H1 (cell line): ENCODE data around the gene GP5. TPM values are rescaled to one million over a fixed set of nuclear protein-coding genes. Genes with fewer than 3 reads are reported as not detected.

Experiments used
- CTCF ChIA-PET: fragments of 300-600 bp; sonication (Branson Sonifier 250); formaldehyde crosslinking; loops from one replicate; lab custom pipeline; 2021; ENCODE audit not compliant: partially characterized antibody; lab: Charles Lee
- POLR2A ChIA-PET: fragments of 300-600 bp; sonication (Branson Sonifier 250); formaldehyde crosslinking; loops from one replicate; lab custom pipeline; 2021; ENCODE audit warnings: inconsistent platforms; ENCODE audit not compliant: partially characterized antibody; lab: Charles Lee
- DNase-seq, 2 experiments: peaks; one replicate each; pipeline versions ENCODE4 v3.0.0 to v3.0.0-alpha.2; 2010 to 2022; ENCODE audit warnings: low spot score in 2 of 2, low read depth in 1 of 2, mixed read lengths in 1 of 2
- FAIRE-seq: peaks from 2 replicates; lab custom pipeline; 2011; peaks lifted over from hg19 to GRCh38; lab: Jason Lieb, UNC
- H2AFZ ChIP-seq: 2 replicates; pipeline ENCODE4 v1.8.1; 2012; ENCODE audit warnings: low read length, inconsistent platforms
- H2AK5ac ChIP-seq: 2 replicates; pipeline ENCODE4 v1.6.1; 2013; ENCODE audit warnings: low read depth, low read length
- H2BK120ac ChIP-seq: replicated peaks from 2 replicates; pipeline ENCODE3; 2013; ENCODE audit warnings: low read depth, low read length, inconsistent platforms
- H2BK12ac ChIP-seq: 2 replicates; pipeline ENCODE4 v1.6.1; 2013; ENCODE audit warnings: low read depth, low read length
- H2BK15ac ChIP-seq: 2 replicates; pipeline ENCODE4 v1.6.1; 2013; ENCODE audit warnings: low read length
- H2BK20ac ChIP-seq: 2 replicates; pipeline ENCODE4 v1.6.1; 2013; ENCODE audit warnings: low read length
- H2BK5ac ChIP-seq: 2 replicates; pipeline ENCODE4 v1.6.1; 2013; ENCODE audit warnings: low read depth, low read length
- H3K14ac ChIP-seq: 2 replicates; pipeline ENCODE4 v1.6.1; 2013; ENCODE audit warnings: inconsistent platforms; ENCODE audit not compliant: insufficient read length
- H3K18ac ChIP-seq: 2 replicates; pipeline ENCODE4 v1.6.1; 2013; ENCODE audit warnings: low read length; ENCODE audit errors: extremely low read depth
- H3K23ac ChIP-seq: 2 replicates; pipeline ENCODE4 v1.6.1; 2013; ENCODE audit warnings: inconsistent platforms; ENCODE audit not compliant: insufficient read length
- H3K23me2 ChIP-seq: 2 replicates; pipeline ENCODE4 v1.6.1; 2013; ENCODE audit warnings: low read depth, low read length
- H3K27ac ChIP-seq: 2 replicates; pipeline ENCODE4 v1.6.1; 2011; ENCODE audit warnings: low read depth, low read length, inconsistent platforms
- H3K27me3 ChIP-seq, 4 experiments: replicated peaks in 1 of 4; 1 replicate in 1 of 4; 2 replicates in 3 of 4; pipeline versions ENCODE4 v1.6.1 to v1.8.1; 2011 to 2013; ENCODE audit warnings: low read length in 3 of 4, mild to moderate bottlenecking in 3 of 4, inconsistent platforms in 2 of 4, mixed read lengths in 2 of 4, moderate library complexity in 1 of 4; ENCODE audit not compliant: control insufficient read depth in 3 of 4, insufficient read depth in 3 of 4; ENCODE audit errors: extremely low read depth in 1 of 4
- H3K36me3 ChIP-seq, 4 experiments: 2 replicates each; pipeline versions ENCODE4 v1.6.1 to v1.8.1; 2011 to 2013; ENCODE audit warnings: mild to moderate bottlenecking in 4 of 4, low read length in 3 of 4, moderate library complexity in 2 of 4, control low read depth in 1 of 4, inconsistent platforms in 1 of 4; ENCODE audit not compliant: insufficient read depth in 4 of 4, control insufficient read depth in 2 of 4
- H3K4ac ChIP-seq: replicated peaks from 2 replicates; pipeline ENCODE3; 2013; ENCODE audit warnings: low read length, low read depth, mixed read lengths, inconsistent platforms; ENCODE audit not compliant: insufficient read length
- H3K4me1 ChIP-seq, 4 experiments: replicated peaks in 1 of 4; 1 replicate in 1 of 4; 2 replicates in 3 of 4; pipeline versions ENCODE4 v1.6.1 to v1.8.1; 2011 to 2013; ENCODE audit warnings: low read length in 3 of 4, inconsistent platforms in 2 of 4, mixed read lengths in 1 of 4; ENCODE audit not compliant: insufficient read depth in 4 of 4, control insufficient read depth in 3 of 4
- H3K4me2 ChIP-seq, 2 experiments: 2 replicates each; pipeline versions ENCODE4 v1.6.1 to v1.8.1; 2011 to 2013; ENCODE audit warnings: low read depth in 2 of 2, low read length in 2 of 2, control low read depth in 1 of 2, inconsistent platforms in 1 of 2, mild to moderate bottlenecking in 1 of 2; ENCODE audit not compliant: insufficient read depth in 1 of 2
- H3K4me3 ChIP-seq, 4 experiments: fragments of 200-600, 300-600 bp in 1 of 4; sonication (generic), shearing (Covaris generic), sonication (Bioruptor Twin) in 1 of 4; 2 replicates each; pipeline versions ENCODE4 v1.5.1 to v1.8.1; 2011 to 2016; ENCODE audit warnings: low read length in 4 of 4, low read depth in 3 of 4, control low read depth in 2 of 4, inconsistent platforms in 2 of 4, mild to moderate bottlenecking in 2 of 4, mixed read lengths in 1 of 4, moderate library complexity in 1 of 4; ENCODE audit not compliant: insufficient read depth in 2 of 4; ENCODE audit errors: extremely low read depth in 1 of 4
- H3K56ac ChIP-seq: replicated peaks from 2 replicates; pipeline ENCODE3; 2013; ENCODE audit warnings: low read depth, mild to moderate bottlenecking, mixed read lengths, low read length, inconsistent platforms; ENCODE audit not compliant: insufficient read length
- H3K79me1 ChIP-seq: 2 replicates; pipeline ENCODE4 v1.6.1; 2013; ENCODE audit warnings: low read depth, low read length, control low read depth
- H3K79me2 ChIP-seq, 2 experiments: 2 replicates each; pipeline versions ENCODE4 v1.6.1 to v1.8.1; 2012 to 2013; ENCODE audit warnings: low read length in 2 of 2, mild to moderate bottlenecking in 2 of 2, inconsistent platforms in 1 of 2; ENCODE audit not compliant: insufficient read depth in 2 of 2, control insufficient read depth in 1 of 2
- H3K9ac ChIP-seq, 4 experiments: replicated peaks in 1 of 4; 1 replicate in 1 of 4; 2 replicates in 3 of 4; pipeline versions ENCODE4 v1.6.1 to v1.8.1; 2011 to 2013; ENCODE audit warnings: low read depth in 3 of 4, low read length in 3 of 4, control low read depth in 2 of 4, mild to moderate bottlenecking in 2 of 4, moderate library complexity in 2 of 4, inconsistent platforms in 1 of 4; ENCODE audit errors: extremely low read depth in 1 of 4
- H3K9me3 ChIP-seq, 2 experiments: 2 replicates each; pipeline versions ENCODE4 v1.6.1 to v1.8.1; 2012 to 2013; ENCODE audit warnings: mild to moderate bottlenecking in 2 of 2, moderate library complexity in 2 of 2, control low read depth in 1 of 2, inconsistent platforms in 1 of 2, low read depth in 1 of 2, low read length in 1 of 2, mixed read lengths in 1 of 2; ENCODE audit not compliant: insufficient read depth in 2 of 2
- H4K20me1 ChIP-seq, 2 experiments: replicated peaks in 1 of 2; 2 replicates each; pipeline versions ENCODE3 to v1.8.1; 2011 to 2013; ENCODE audit warnings: inconsistent platforms in 2 of 2, low read length in 2 of 2, mild to moderate bottlenecking in 1 of 2; ENCODE audit not compliant: insufficient read depth in 2 of 2, control insufficient read depth in 1 of 2
- H4K5ac ChIP-seq: 2 replicates; pipeline ENCODE4 v1.6.1; 2013; ENCODE audit warnings: low read length, low read depth, mixed read lengths, inconsistent platforms; ENCODE audit not compliant: insufficient read length
- H4K8ac ChIP-seq: 2 replicates; pipeline ENCODE4 v1.8.0; 2013; ENCODE audit warnings: mild to moderate bottlenecking, moderate library complexity, low read length, inconsistent platforms; ENCODE audit not compliant: insufficient read depth; ENCODE audit errors: extremely low read depth
- H4K91ac ChIP-seq: replicated peaks from 2 replicates; pipeline ENCODE3; 2013; ENCODE audit warnings: low read length, mixed read lengths, inconsistent platforms; ENCODE audit not compliant: insufficient read length
- CREB1 ChIP-seq: IDR thresholded peaks from 2 replicates; pipeline ENCODE4 v1.6.1; 2012; ENCODE audit warnings: inconsistent platforms
- FOSL1 ChIP-seq: IDR thresholded peaks from 2 replicates; pipeline ENCODE4 v1.6.1; 2011; ENCODE audit warnings: mild to moderate bottlenecking, low read depth, low read length, moderate library complexity; ENCODE audit not compliant: insufficient read depth
- GTF2F1 ChIP-seq: IDR thresholded peaks from 2 replicates; pipeline ENCODE4 v1.6.1; 2012; ENCODE audit warnings: low read depth, low read length, improper control_type of control experiment, borderline replicate concordance
- HDAC2 ChIP-seq, 2 experiments: fragments of 300-600 bp in 1 of 2; sonication (generic) in 1 of 2; IDR thresholded peaks; 2 replicates each; pipeline ENCODE4 v1.6.1; 2011 to 2012; ENCODE audit warnings: low read depth in 2 of 2, low read length in 2 of 2, mild to moderate bottlenecking in 2 of 2, moderate library complexity in 2 of 2, borderline replicate concordance in 1 of 2, inconsistent platforms in 1 of 2
- KDM1A ChIP-seq: fragments of 200-600, 300-600 bp; sonication (generic); IDR thresholded peaks from 2 replicates; pipeline ENCODE4 v1.7.1; 2016; ENCODE audit warnings: mild to moderate bottlenecking, low read length, borderline replicate concordance
- RFX5 ChIP-seq: IDR thresholded peaks from 2 replicates; pipeline ENCODE4 v1.6.1; 2011; ENCODE audit warnings: low read depth, low read length, improper control_type of control experiment, borderline replicate concordance
- SP4 ChIP-seq: IDR thresholded peaks from 2 replicates; pipeline ENCODE4 v1.6.1; 2012; ENCODE audit warnings: low read length, inconsistent platforms
- SUZ12 ChIP-seq: fragments of 200-600 bp; sonication (generic); IDR thresholded peaks from 2 replicates; pipeline ENCODE4 v1.6.1; 2012; ENCODE audit warnings: mild to moderate bottlenecking, inconsistent platforms, low read length, moderate library complexity, mixed read lengths
- TAF7 ChIP-seq: optimal IDR thresholded peaks from 2 replicates; pipeline ENCODE3; 2011; ENCODE audit warnings: low read depth, mild to moderate bottlenecking, inconsistent platforms, low read length, moderate library complexity, borderline replicate concordance
- USF2 ChIP-seq: IDR thresholded peaks from 2 replicates; pipeline ENCODE4 v1.6.1; 2011; ENCODE audit warnings: low read length, improper control_type of control experiment
- WGBS, 2 experiments: shearing (Covaris generic) in 1 of 2; methylation state at CpG; one replicate each; pipeline versions ENCODE4 v1.1.6 to v1.1.7; 2013 to 2015; ENCODE audit warnings: low lambda C conversion rate in 2 of 2, mixed read lengths in 2 of 2, inconsistent platforms in 1 of 2, low coverage in 1 of 2, missing lambda C conversion rate in 1 of 2; ENCODE audit not compliant: insufficient replicate concordance in 2 of 2, insufficient coverage in 1 of 2, insufficient read length in 1 of 2; ENCODE audit errors: extremely low coverage in 1 of 2, missing lambda C conversion rate in 1 of 2; 5-methylcytosine and 5-hydroxymethylcytosine counted together
- polyA plus RNA-seq, 7 experiments: library from polyadenylated mRNA; depleted of rRNA in 3 of 7; stranded (reverse) in 5 of 7; unstranded in 2 of 7; fragments of >200 nt in 5 of 7; fragments of 200-250 nt in 2 of 7; gene quantifications; 1 replicate in 5 of 7; 2 replicates in 1 of 7; 4 replicates in 1 of 7; pipeline versions ENCODE4 v1.2.1 to v1.2.3, GENCODE V29; 2011 to 2013; ENCODE audit warnings: missing spikeins in 2 of 7, mixed read lengths in 2 of 7
- total RNA-seq: library from RNA; stranded (reverse); fragmentation: NEBNext Ultra II Directional; extraction: Animal tissue kit (Norgen Biotek cat#: 25700); gene quantifications from 2 replicates; pipeline ENCODE4 v1.2.1, GENCODE V29; 2021
- TF ChIP-seq, protein P1 (sequence below): IDR thresholded peaks from 2 replicates; pipeline ENCODE4 v1.6.1; 2012; ENCODE audit warnings: low read length, inconsistent platforms

Gene GP5
- total and polyA plus RNA-seq, 2 of the 8 experiments (the other 6 are each of a cell fraction or from before 2014, with no cell fraction given) = 0.13 to 0.14 TPM

DNA sequence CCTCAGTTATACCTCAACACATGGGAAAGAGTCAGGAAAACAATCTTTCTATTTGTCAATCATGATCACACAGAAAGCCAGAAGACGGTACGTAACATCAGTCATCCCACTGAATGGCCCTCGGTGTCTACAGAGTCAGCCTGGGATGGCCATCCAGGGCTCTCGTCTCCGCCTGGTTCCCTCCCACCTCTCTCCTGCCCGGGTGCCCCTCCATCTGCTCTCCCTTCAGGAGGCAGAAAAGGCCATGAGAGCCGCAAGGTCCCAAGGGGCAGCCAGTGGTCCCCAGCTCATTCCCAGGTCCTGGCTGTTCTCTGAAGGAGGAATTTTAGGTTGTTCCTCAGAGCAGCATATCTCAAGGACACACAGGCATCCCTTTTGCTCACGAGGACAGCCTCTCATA, 25.2 kb downstream of the GP5 start:
- Histone ChIP-seq H4K20me1 (no peaks in the 10 kb centered on the region), H2BK12ac (no peak overlapping the region), H2BK120ac (peak overlapping the region; percentile 18), H3K79me2 (no peaks in the 10 kb centered on the region), H3K4me2 (no peak overlapping the region), H3K23ac (no peak overlapping the region), H3K9ac (no peak overlapping the region), H2AFZ (no peak overlapping the region), H3K9me3 (no peaks in the 10 kb centered on the region), H4K91ac (no peak overlapping the region), H3K4me3 (no peak overlapping the region), H2AK5ac (no peak overlapping the region), H3K36me3 (no peaks in the 10 kb centered on the region), H3K14ac (no peak overlapping the region), H3K4me1 (peaks cover 0 to 29% (median 8%) of the 10 kb centered on the region in 4 experiments), H2BK15ac (no peak overlapping the region), H2BK20ac (no peak overlapping the region), H3K79me1 (no peaks in the 10 kb centered on the region), H4K8ac (no peak overlapping the region), H3K56ac (no peak overlapping the region), H3K23me2 (peaks cover 2% of the 10 kb centered on the region; the same call in 1 of the 2 replicates), H3K18ac (no peak overlapping the region), H3K4ac (no peak overlapping the region), H3K27me3 (peaks cover 0 to 5% (median 2%) of the 10 kb centered on the region in 4 experiments; a peak in 3 of 7 replicates), H4K5ac (no peak overlapping the region), H2BK5ac (no peak overlapping the region), H3K27ac (no peak overlapping the region)
- 83% methylated on average over 8 of the region's 8 CpGs; no CpG with 5 or more reads in 1 of the 2 experiments for WGBS, 2 experiments
- ChIA-PET CTCF (interaction anchor here (1.0 kb wide), 1 partner anchor 14 kb away, joined by 4 read pairs; no protein-coding TSS in a partner anchor), POLR2A (interaction anchor here (1.0 kb wide), 1 partner anchor 130 kb away, joined by 4 read pairs; no protein-coding TSS in a partner anchor)
- FAIRE-seq (no peak), DNase-seq (no peak)
- no peak for TF ChIP-seq GTF2F1
- TF ChIP-seq TAF7 = no peak
- TF ChIP-seq, protein P1, sequence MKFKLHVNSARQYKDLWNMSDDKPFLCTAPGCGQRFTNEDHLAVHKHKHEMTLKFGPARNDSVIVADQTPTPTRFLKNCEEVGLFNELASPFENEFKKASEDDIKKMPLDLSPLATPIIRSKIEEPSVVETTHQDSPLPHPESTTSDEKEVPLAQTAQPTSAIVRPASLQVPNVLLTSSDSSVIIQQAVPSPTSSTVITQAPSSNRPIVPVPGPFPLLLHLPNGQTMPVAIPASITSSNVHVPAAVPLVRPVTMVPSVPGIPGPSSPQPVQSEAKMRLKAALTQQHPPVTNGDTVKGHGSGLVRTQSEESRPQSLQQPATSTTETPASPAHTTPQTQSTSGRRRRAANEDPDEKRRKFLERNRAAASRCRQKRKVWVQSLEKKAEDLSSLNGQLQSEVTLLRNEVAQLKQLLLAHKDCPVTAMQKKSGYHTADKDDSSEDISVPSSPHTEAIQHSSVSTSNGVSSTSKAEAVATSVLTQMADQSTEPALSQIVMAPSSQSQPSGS = no peak
- no peak for TF ChIP-seq FOSL1
- no peak for TF ChIP-seq SUZ12
- TF ChIP-seq RFX5 = no peak
- no peak for TF ChIP-seq USF2
- TF ChIP-seq CREB1 = no peak
- no peak for TF ChIP-seq SP4
- TF ChIP-seq HDAC2 (IDR thresholded peaks at IDR 0.05; ENCODE audit: borderline replicate concordance in 1 of 2, low read depth in 2 of 2, low read length in 2 of 2) = no peak
- no peak for TF ChIP-seq KDM1A
